GM12875 (cell line): ENCODE data around the gene STX7.

Source experiments
- H3K4me3 ChIP-seq: one replicate; pipeline ENCODE4 v1.5.1; 2011; ENCODE audit warnings: low read depth, low read length, control low read depth
- CTCF ChIP-seq: IDR thresholded peaks from 2 replicates; pipeline ENCODE4 v1.5.1; 2011; ENCODE audit warnings: low read depth, mild to moderate bottlenecking, control low read depth, inconsistent platforms, low read length, moderate library complexity, borderline replicate concordance; ENCODE audit not compliant: insufficient read depth

The STX7 gene

GRCh38 chr6:132478674-132479073, 34.2 kb downstream of the STX7 start:
- TF ChIP-seq CTCF, result no peak
- no peak overlapping the region for H3K4me3 ChIP-seq

- H3K4me3 ChIP-seq, result no peak overlapping the region
- TF ChIP-seq CTCF, result no peak
Measured at GRCh38 chr6:132478266-132478665, 34.6 kb downstream of the STX7 start.

GRCh38 chr6:132476688-132477087, 36.2 kb downstream of the STX7 start:
- no peak overlapping the region for H3K4me3 ChIP-seq
- TF ChIP-seq CTCF, result no peak

- no peak for TF ChIP-seq CTCF
- no peak overlapping the region for H3K4me3 ChIP-seq
Measured at GRCh38 chr6:132475925-132476324, 37.0 kb downstream of the STX7 start.

- H3K4me3 ChIP-seq, result no peak overlapping the region
- TF ChIP-seq CTCF, result no peak
Measured at GRCh38 chr6:132471787-132472186, 41.1 kb downstream of the STX7 start.

- H3K4me3 ChIP-seq, result no peak overlapping the region
- no peak for TF ChIP-seq CTCF
Measured at GRCh38 chr6:132466952-132467351, 46.0 kb downstream of the STX7 start.

GRCh38 chr6:132465530-132466485, 47.1 kb downstream of the STX7 start:
- TF ChIP-seq CTCF, result no peak
- no peak overlapping the region for H3K4me3 ChIP-seq
